H1 (cell line): ENCODE results near the gene ADCY2. TPM values are rescaled to one million over a fixed set of nuclear protein-coding genes. Genes with fewer than 3 reads are reported as not detected.

Experiments used
- ATF2 ChIP-seq: IDR thresholded peaks from 2 replicates; pipeline ENCODE4 v1.6.1; 2012; ENCODE audit warnings: low read length, inconsistent platforms
- CREB1 ChIP-seq: IDR thresholded peaks from 2 replicates; pipeline ENCODE4 v1.6.1; 2012; ENCODE audit warnings: inconsistent platforms
- CTCF ChIP-seq, 3 experiments: IDR thresholded peaks; 1 replicate in 2 of 3; 2 replicates in 1 of 3; pipeline versions ENCODE4 v1.5.1 to v1.6.1; 2011; ENCODE audit warnings: low read length in 3 of 3, mild to moderate bottlenecking in 3 of 3, inconsistent platforms in 2 of 3, low read depth in 1 of 3, moderate library complexity in 1 of 3; ENCODE audit not compliant: insufficient read depth in 1 of 3; ENCODE audit errors: control extremely low read depth in 1 of 3
- GTF2F1 ChIP-seq: IDR thresholded peaks from 2 replicates; pipeline ENCODE4 v1.6.1; 2012; ENCODE audit warnings: low read depth, low read length, improper control_type of control experiment, borderline replicate concordance
- KDM4A ChIP-seq: IDR thresholded peaks from one replicate; pipeline ENCODE4 v1.7.1; 2012; ENCODE audit warnings: low read depth, mild to moderate bottlenecking, moderate library complexity, low read length, inconsistent platforms; ENCODE audit not compliant: severe bottlenecking
- MAX ChIP-seq: IDR thresholded peaks from 2 replicates; pipeline ENCODE4 v1.6.1; 2012; ENCODE audit warnings: inconsistent platforms
- POLR2A ChIP-seq, 2 experiments: IDR thresholded peaks; 1 replicate in 1 of 2; 2 replicates in 1 of 2; pipeline ENCODE4 v1.6.1; 2011; ENCODE audit warnings: low read depth in 2 of 2, low read length in 2 of 2, mild to moderate bottlenecking in 2 of 2; ENCODE audit errors: control extremely low read depth in 1 of 2
- RBBP5 ChIP-seq: IDR thresholded peaks from 2 replicates; pipeline ENCODE4 v1.7.1; 2012; ENCODE audit warnings: low read depth, mild to moderate bottlenecking, inconsistent platforms, low read length, moderate library complexity, borderline replicate concordance
- SIN3A ChIP-seq, 2 experiments: IDR thresholded peaks in 1 of 2; conservative IDR thresholded peaks in 1 of 2; 2 replicates each; pipeline ENCODE4 v1.6.1; 2011 to 2012; ENCODE audit warnings: low read length in 2 of 2, improper control_type of control experiment in 1 of 2, low read depth in 1 of 2, mild to moderate bottlenecking in 1 of 2
- SP1 ChIP-seq: IDR thresholded peaks from 2 replicates; pipeline ENCODE4 v1.6.1; 2011; ENCODE audit warnings: low read depth, low read length
- polyA plus RNA-seq, 7 experiments: library from polyadenylated mRNA; depleted of rRNA in 3 of 7; stranded (reverse) in 5 of 7; unstranded in 2 of 7; fragments of >200 nt in 5 of 7; fragments of 200-250 nt in 2 of 7; gene quantifications; 1 replicate in 5 of 7; 2 replicates in 1 of 7; 4 replicates in 1 of 7; pipeline versions ENCODE4 v1.2.1 to v1.2.3, GENCODE V29; 2011 to 2013; ENCODE audit warnings: missing spikeins in 2 of 7, mixed read lengths in 2 of 7
- total RNA-seq: library from RNA; stranded (reverse); fragmentation: NEBNext Ultra II Directional; extraction: Animal tissue kit (Norgen Biotek cat#: 25700); gene quantifications from 2 replicates; pipeline ENCODE4 v1.2.1, GENCODE V29; 2021

ADCY2 gene
- total and polyA plus RNA-seq, 2 of the 8 experiments (the other 6 are each of a cell fraction or from before 2014, with no cell fraction given), result 35.8 to 122 TPM

GRCh38 chr5:7850395-7851239 is 454.7 kb downstream of the ADCY2 start, which contains the start of gene CFAP90 (continued):
- peak; percentile 94 to 98 for TF ChIP-seq SIN3A (conservative IDR thresholded peaks at IDR 0.05 in 1 of 2, IDR thresholded peaks at IDR 0.05 in 1 of 2; ENCODE audit: low read depth in 1 of 2, low read length in 2 of 2)
- TF ChIP-seq POLR2A (IDR thresholded peaks at IDR 0.05; ENCODE audit: control extremely low read depth in 1 of 2, low read depth in 2 of 2, low read length in 2 of 2), result peak in 1 of 2 experiments; percentile 34; a peak in 1 of 3 replicates
- peak; percentile 22 for TF ChIP-seq MAX
- no peak for TF ChIP-seq GTF2F1
- peak; percentile 11; the same call in 1 of the 2 replicates for TF ChIP-seq SP1
- peak; percentile 79 for TF ChIP-seq KDM4A
- TF ChIP-seq CTCF (IDR thresholded peaks at IDR 0.05; ENCODE audit: control extremely low read depth in 1 of 3, insufficient read depth in 1 of 3, low read depth in 1 of 3, low read length in 3 of 3), result peak; percentile 40 to 69 (median 69); a peak in 3 of 4 replicates
- TF ChIP-seq ATF2, result no peak
- TF ChIP-seq CREB1, result 0 out of 2 replicates have a peak, but pooled peaks have one; percentile 5
- peak; percentile 22; the same call in 1 of the 2 replicates for TF ChIP-seq RBBP5
